Fibroblast of lung (primary cell): ENCODE measurements around the gene FHOD3. TPM values are rescaled to one million over a fixed set of nuclear protein-coding genes. Genes with fewer than 3 reads are reported as not detected.

Source experiments
- DNase-seq, 2 donors: peaks; one replicate each; pipeline versions ENCODE4 v3.0.0 to v3.0.0-alpha.2; 2010; ENCODE audit warnings: low read depth in 2 of 2
- H2AFZ ChIP-seq: 2 replicates; pipeline ENCODE4 v1.5.1; 2012; ENCODE audit warnings: low read length, control low read depth, inconsistent platforms
- H3K27ac ChIP-seq: 2 replicates; pipeline ENCODE4 v1.5.1; 2011; ENCODE audit warnings: low read length, control low read depth; ENCODE audit not compliant: insufficient read depth
- H3K27me3 ChIP-seq: 2 replicates; pipeline ENCODE4 v1.5.1; 2011; ENCODE audit warnings: mild to moderate bottlenecking, low read length; ENCODE audit not compliant: control insufficient read depth, insufficient read depth
- H3K36me3 ChIP-seq: 2 replicates; pipeline ENCODE4 v1.5.1; 2011; ENCODE audit warnings: low read length; ENCODE audit not compliant: control insufficient read depth, insufficient read depth
- H3K4me1 ChIP-seq: 2 replicates; pipeline ENCODE4 v1.5.1; 2011; ENCODE audit warnings: low read length; ENCODE audit not compliant: control insufficient read depth, insufficient read depth; ENCODE audit errors: extremely low read depth
- H3K4me2 ChIP-seq: 2 replicates; pipeline ENCODE4 v1.5.1; 2011; ENCODE audit warnings: low read length, control low read depth; ENCODE audit not compliant: insufficient read depth; ENCODE audit errors: extremely low read depth
- H3K4me3 ChIP-seq, 4 experiments: fragments of 200-600 bp in 1 of 4; sonication (generic) in 1 of 4; replicated peaks in 1 of 4; 2 replicates each; pipeline ENCODE4 v1.5.1; 2011 to 2016; ENCODE audit warnings: low read length in 4 of 4, low read depth in 3 of 4, mild to moderate bottlenecking in 3 of 4, control low read depth in 2 of 4, inconsistent platforms in 1 of 4, mixed read lengths in 1 of 4; ENCODE audit not compliant: insufficient read depth in 1 of 4; ENCODE audit errors: control extremely low read depth in 1 of 4
- H3K79me2 ChIP-seq: 2 replicates; pipeline ENCODE4 v1.5.1; 2012; ENCODE audit warnings: mild to moderate bottlenecking, low read length, inconsistent platforms; ENCODE audit not compliant: control insufficient read depth, insufficient read depth
- H3K9ac ChIP-seq: 2 replicates; pipeline ENCODE4 v1.5.1; 2011; ENCODE audit warnings: mild to moderate bottlenecking, low read length, control low read depth; ENCODE audit not compliant: insufficient read depth
- H3K9me3 ChIP-seq: 2 replicates; pipeline ENCODE4 v1.5.1; 2012; ENCODE audit warnings: low read depth, low read length; ENCODE audit not compliant: control insufficient read depth, insufficient read depth
- H4K20me1 ChIP-seq: 2 replicates; pipeline ENCODE4 v1.5.1; 2011; ENCODE audit warnings: low read length; ENCODE audit not compliant: control insufficient read depth, insufficient read depth; ENCODE audit errors: extremely low read depth
- EZH2 ChIP-seq: IDR thresholded peaks from 2 replicates; pipeline ENCODE4 v1.5.1; 2012; ENCODE audit warnings: low read length, control low read depth, mild to moderate bottlenecking; ENCODE audit errors: missing control alignments
- polyA plus RNA-seq, 2 donors: library from polyadenylated mRNA; depleted of rRNA in 1 of 2; stranded (reverse) in 1 of 2; unstranded in 1 of 2; fragments of >200 nt; gene quantifications; 2 replicates each; pipeline ENCODE4 v1.2.1, GENCODE V29; 2011 to 2012; ENCODE audit warnings: missing spikeins in 1 of 2
- total RNA-seq: library from RNA; depleted of rRNA; stranded (reverse); fragments of >200 nt; gene quantifications from 2 replicates; pipeline ENCODE4 v1.2.1, GENCODE V29; 2014
- TF ChIP-seq, protein P1 (sequence below), 2 donors: IDR thresholded peaks in 1 of 2; conservative IDR thresholded peaks in 1 of 2; 1 replicate in 1 of 2; 2 replicates in 1 of 2; pipeline ENCODE4 v1.5.1; 2011 to 2012; ENCODE audit warnings: low read length in 2 of 2, control low read depth in 1 of 2, inconsistent platforms in 1 of 2, low read depth in 1 of 2, mild to moderate bottlenecking in 1 of 2

Gene FHOD3
- total and polyA plus RNA-seq, 2 donors (not counting 1 experiment from before 2014, with no cell fraction given), result 16.1 to 28.2 TPM

- H3K4me3 ChIP-seq, result no peak overlapping the region
- no peaks in the 10 kb centered on the region for H3K9me3 ChIP-seq
- no peaks in the 10 kb centered on the region for H3K36me3 ChIP-seq
- DNase-seq, result no peak
- H3K79me2 ChIP-seq, result no peaks in the 10 kb centered on the region
- H4K20me1 ChIP-seq, result no peaks in the 10 kb centered on the region
- no peak overlapping the region for H3K9ac ChIP-seq
- H3K4me2 ChIP-seq, result no peak overlapping the region
- H3K4me1 ChIP-seq, result no peaks in the 10 kb centered on the region
- H2AFZ ChIP-seq, result no peak overlapping the region
- H3K27ac ChIP-seq, result no peak overlapping the region
- TF ChIP-seq, protein P1, sequence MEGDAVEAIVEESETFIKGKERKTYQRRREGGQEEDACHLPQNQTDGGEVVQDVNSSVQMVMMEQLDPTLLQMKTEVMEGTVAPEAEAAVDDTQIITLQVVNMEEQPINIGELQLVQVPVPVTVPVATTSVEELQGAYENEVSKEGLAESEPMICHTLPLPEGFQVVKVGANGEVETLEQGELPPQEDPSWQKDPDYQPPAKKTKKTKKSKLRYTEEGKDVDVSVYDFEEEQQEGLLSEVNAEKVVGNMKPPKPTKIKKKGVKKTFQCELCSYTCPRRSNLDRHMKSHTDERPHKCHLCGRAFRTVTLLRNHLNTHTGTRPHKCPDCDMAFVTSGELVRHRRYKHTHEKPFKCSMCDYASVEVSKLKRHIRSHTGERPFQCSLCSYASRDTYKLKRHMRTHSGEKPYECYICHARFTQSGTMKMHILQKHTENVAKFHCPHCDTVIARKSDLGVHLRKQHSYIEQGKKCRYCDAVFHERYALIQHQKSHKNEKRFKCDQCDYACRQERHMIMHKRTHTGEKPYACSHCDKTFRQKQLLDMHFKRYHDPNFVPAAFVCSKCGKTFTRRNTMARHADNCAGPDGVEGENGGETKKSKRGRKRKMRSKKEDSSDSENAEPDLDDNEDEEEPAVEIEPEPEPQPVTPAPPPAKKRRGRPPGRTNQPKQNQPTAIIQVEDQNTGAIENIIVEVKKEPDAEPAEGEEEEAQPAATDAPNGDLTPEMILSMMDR (conservative IDR thresholded peaks at IDR 0.05 in 1 of 2, IDR thresholded peaks at IDR 0.05 in 1 of 2; ENCODE audit: low read depth in 1 of 2, low read length in 2 of 2), result no peak
- TF ChIP-seq EZH2, result no peak
- no peaks in the 10 kb centered on the region for H3K27me3 ChIP-seq
Observed at GRCh38 chr18:36264283-36264682, 33.2 kb upstream of the FHOD3 start.

GRCh38 chr18:36265015-36265414, 32.5 kb upstream of the FHOD3 start:
- Histone ChIP-seq H3K9me3 (no peaks in the 10 kb centered on the region), H3K27me3 (no peaks in the 10 kb centered on the region), H3K27ac (no peak overlapping the region), H3K4me2 (no peak overlapping the region), H3K4me1 (no peaks in the 10 kb centered on the region), H3K36me3 (no peaks in the 10 kb centered on the region), H3K79me2 (no peaks in the 10 kb centered on the region), H3K4me3 (no peak overlapping the region), H4K20me1 (no peaks in the 10 kb centered on the region), H2AFZ (no peak overlapping the region), H3K9ac (no peak overlapping the region)
- peak in 1 of 2 donors; percentile 56 for DNase-seq
- TF ChIP-seq, protein P1 (conservative IDR thresholded peaks at IDR 0.05 in 1 of 2, IDR thresholded peaks at IDR 0.05 in 1 of 2; ENCODE audit: low read depth in 1 of 2, low read length in 2 of 2), result no peak
- TF ChIP-seq EZH2, result no peak

DNA sequence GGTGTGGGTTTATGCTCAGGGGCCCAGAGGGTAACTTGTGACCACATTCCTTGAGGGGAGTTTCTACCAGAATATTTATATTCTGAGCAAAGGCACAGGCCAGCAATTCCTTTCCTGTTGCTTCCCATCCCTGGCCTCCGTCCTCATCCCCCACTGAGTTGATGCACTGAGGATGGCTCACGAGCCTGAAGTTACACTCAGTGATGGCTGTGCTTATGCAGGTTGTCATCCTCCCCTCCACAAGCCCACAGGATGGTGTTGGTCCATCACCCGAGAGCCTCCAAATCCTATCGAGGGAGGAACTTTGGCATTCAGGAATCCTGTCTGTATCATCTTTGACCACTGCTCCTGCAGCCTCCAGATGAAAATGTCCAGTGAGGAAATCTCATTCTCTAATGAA, 28.4 kb upstream of the FHOD3 start:
- H3K36me3 ChIP-seq, result no peaks in the 10 kb centered on the region
- no peak overlapping the region for H3K4me3 ChIP-seq
- DNase-seq, result no peak
- H3K9ac ChIP-seq, result no peak overlapping the region
- H3K4me2 ChIP-seq, result no peak overlapping the region
- no peaks in the 10 kb centered on the region for H3K27me3 ChIP-seq
- no peaks in the 10 kb centered on the region for H3K79me2 ChIP-seq
- no peaks in the 10 kb centered on the region for H3K4me1 ChIP-seq
- no peaks in the 10 kb centered on the region for H3K9me3 ChIP-seq
- no peak overlapping the region for H3K27ac ChIP-seq
- H4K20me1 ChIP-seq, result no peaks in the 10 kb centered on the region
- no peak overlapping the region for H2AFZ ChIP-seq
- no peak for TF ChIP-seq EZH2
- TF ChIP-seq, protein P1 (conservative IDR thresholded peaks at IDR 0.05 in 1 of 2, IDR thresholded peaks at IDR 0.05 in 1 of 2; ENCODE audit: low read depth in 1 of 2, low read length in 2 of 2), result no peak
